Endothelial cell of umbilical vein (primary cell): ENCODE results near the gene NETO1. TPM values are rescaled to one million over a fixed set of nuclear protein-coding genes. Genes with fewer than 3 reads are reported as not detected.

ENCODE experiments used
- BruUV-seq: library from RNA; stranded (reverse); fragments of 400-500 nt; replicated peaks from 2 replicates; lab custom pipeline; 2021; lab: Mats Ljungman, UMichigan
- CTCF ChIA-PET: fragments of 300-600, 350-600 bp; sonication (Branson Sonifier 250); formaldehyde crosslinking; loops from one replicate; lab custom pipeline; 2021; ENCODE audit warnings: antibody characterized with exemption, inconsistent platforms; lab: Charles Lee
- POLR2A ChIA-PET: fragments of 300-600, 350-600 bp; sonication (Branson Sonifier 250); formaldehyde crosslinking; loops from one replicate; lab custom pipeline; 2021; ENCODE audit warnings: antibody characterized with exemption, inconsistent platforms; lab: Charles Lee
- DNase-seq: peaks from one replicate; pipeline ENCODE4 v3.0.0-alpha.2; 2011; ENCODE audit warnings: low read depth, low spot score
- FAIRE-seq: peaks from 2 replicates; lab custom pipeline; 2011; peaks lifted over from hg19 to GRCh38; lab: Jason Lieb, UNC
- H2AFZ ChIP-seq: 2 replicates; pipeline ENCODE4 v1.6.0; 2012; ENCODE audit warnings: low read depth, low read length, control low read depth, inconsistent platforms
- H3K27ac ChIP-seq: 2 replicates; pipeline ENCODE4 v1.5.1; 2011; ENCODE audit warnings: low read depth, mild to moderate bottlenecking, control low read depth, low read length, moderate library complexity; ENCODE audit not compliant: insufficient read depth
- H3K27me3 ChIP-seq, 2 experiments: 2 replicates each; pipeline versions ENCODE4 v1.6.0 to v1.6.1; 2011; ENCODE audit warnings: low read length in 2 of 2, mixed read lengths in 1 of 2; ENCODE audit not compliant: control insufficient read depth in 2 of 2, insufficient read depth in 2 of 2
- H3K36me3 ChIP-seq, 2 experiments: 2 replicates in 1 of 2; 3 replicates in 1 of 2; pipeline ENCODE4 v1.5.1; 2011; ENCODE audit warnings: low read length in 2 of 2, mild to moderate bottlenecking in 1 of 2, moderate library complexity in 1 of 2; ENCODE audit not compliant: control insufficient read depth in 2 of 2, insufficient read depth in 2 of 2; ENCODE audit errors: extremely low read depth in 1 of 2
- H3K4me1 ChIP-seq: 3 replicates; pipeline ENCODE4 v1.5.1; 2011; ENCODE audit warnings: mild to moderate bottlenecking, low read length; ENCODE audit not compliant: control insufficient read depth, insufficient read depth; ENCODE audit errors: extremely low read depth
- H3K4me2 ChIP-seq: 2 replicates; pipeline ENCODE4 v1.6.1; 2011; ENCODE audit warnings: low read length, control low read depth, mixed read lengths; ENCODE audit not compliant: insufficient read depth
- H3K4me3 ChIP-seq, 3 experiments: fragments of 200-600 bp in 1 of 3; sonication (generic), shearing (Covaris generic) in 1 of 3; replicated peaks in 1 of 3; 2 replicates each; pipeline ENCODE4 v1.5.1; 2011 to 2016; ENCODE audit warnings: control low read depth in 3 of 3, low read length in 3 of 3, mild to moderate bottlenecking in 2 of 3, inconsistent platforms in 1 of 3, low read depth in 1 of 3, moderate library complexity in 1 of 3; ENCODE audit not compliant: insufficient read depth in 1 of 3
- H3K79me2 ChIP-seq: 2 replicates; pipeline ENCODE4 v1.6.0; 2012; ENCODE audit warnings: low read length, inconsistent platforms; ENCODE audit not compliant: control insufficient read depth, insufficient read depth
- H3K9ac ChIP-seq: replicated peaks from 2 replicates; pipeline ENCODE3; 2011; ENCODE audit warnings: low read length, control low read depth; ENCODE audit not compliant: insufficient read depth; ENCODE audit errors: extremely low read depth
- H3K9me1 ChIP-seq: replicated peaks from 3 replicates; pipeline ENCODE4 v1.6.0; 2011; ENCODE audit warnings: mild to moderate bottlenecking, low read length; ENCODE audit not compliant: control insufficient read depth, insufficient read depth; ENCODE audit errors: extremely low read depth
- H3K9me3 ChIP-seq: replicated peaks from 2 replicates; pipeline ENCODE4 v1.5.1; 2012; ENCODE audit warnings: low read length, inconsistent platforms; ENCODE audit not compliant: control insufficient read depth, insufficient read depth
- H4K20me1 ChIP-seq: replicated peaks from 2 replicates; pipeline ENCODE3; 2011; ENCODE audit warnings: mild to moderate bottlenecking, low read length; ENCODE audit not compliant: control insufficient read depth, insufficient read depth; ENCODE audit errors: extremely low read depth
- CTCF ChIP-seq, 2 donors: IDR thresholded peaks; 1 replicate in 1 of 2; 2 replicates in 1 of 2; pipeline ENCODE4 v1.5.1; 2011; ENCODE audit warnings: low read length in 2 of 2, mild to moderate bottlenecking in 2 of 2, moderate library complexity in 2 of 2, control low read depth in 1 of 2, inconsistent platforms in 1 of 2, low read depth in 1 of 2; ENCODE audit not compliant: insufficient read depth in 1 of 2; ENCODE audit errors: extremely low read depth in 1 of 2
- EZH2 ChIP-seq: IDR thresholded peaks from 2 replicates; pipeline ENCODE4 v1.6.1; 2012; ENCODE audit warnings: borderline replicate concordance, low read depth, mild to moderate bottlenecking, moderate library complexity, low read length, inconsistent platforms; ENCODE audit not compliant: severe bottlenecking
- FOS ChIP-seq: IDR thresholded peaks from 2 replicates; pipeline ENCODE4 v1.6.1; 2011; ENCODE audit warnings: mild to moderate bottlenecking, low read length, moderate library complexity, borderline replicate concordance; ENCODE audit not compliant: insufficient read depth
- GATA2 ChIP-seq: IDR thresholded peaks from 2 replicates; pipeline ENCODE4 v1.7.0; 2011; ENCODE audit warnings: low read depth, mild to moderate bottlenecking, moderate library complexity, mixed read lengths, low read length; ENCODE audit not compliant: insufficient read length, insufficient read depth
- JUN ChIP-seq: IDR thresholded peaks from 2 replicates; pipeline ENCODE4 v1.6.1; 2011; ENCODE audit warnings: borderline replicate concordance, low read depth; ENCODE audit not compliant: insufficient read length, insufficient read depth
- MAX ChIP-seq: IDR thresholded peaks from 2 replicates; pipeline ENCODE4 v1.6.1; 2011; ENCODE audit not compliant: insufficient read depth, insufficient read length
- MYC ChIP-seq: IDR thresholded peaks from one replicate; pipeline ENCODE4 v1.6.1; 2011; ENCODE audit warnings: mild to moderate bottlenecking, low read depth, low read length
- POLR2A ChIP-seq: IDR thresholded peaks from 2 replicates; pipeline ENCODE4 v1.6.1; 2012; ENCODE audit warnings: low read depth, mild to moderate bottlenecking, control low read depth, low read length
- POLR2AphosphoS5 ChIP-seq: IDR thresholded peaks from 2 replicates; pipeline ENCODE4 v1.6.1; 2012; ENCODE audit warnings: low read depth, mild to moderate bottlenecking, control low read depth, low read length, moderate library complexity; ENCODE audit not compliant: insufficient read depth
- dilution Hi-C: fragments of 300-500 bp; cut with MboI; formaldehyde crosslinking; loops from one replicate; pipeline ENCODE4 v1.15.0; 2019; ENCODE audit warnings: low sequenced_read_pairs; ENCODE audit not compliant: extremely low pct_ligation_motif_present
- intact Hi-C: fragments of 100-400 bp; cut with micrococcal nuclease; formaldehyde crosslinking; loops from one replicate; pipeline ENCODE4 v1.10.0; 2022
- polyA plus RNA-seq, 4 experiments: library from polyadenylated mRNA; depleted of rRNA in 3 of 4; stranded (reverse) in 3 of 4; unstranded in 1 of 4; fragments of >200 nt; gene quantifications; 2 replicates each; pipeline versions ENCODE4 v1.2.1 to v1.2.3, GENCODE V29; 2011 to 2012; ENCODE audit warnings: missing spikeins in 1 of 4
- total RNA-seq: library from RNA; stranded (reverse); gene quantifications from 2 replicates; pipeline ENCODE4 v1.2.3, GENCODE V29; 2021

Gene NETO1
- total and polyA plus RNA-seq, 2 donors (not counting 3 experiments of a cell fraction or from before 2014, with no cell fraction given): not detected

DNA sequence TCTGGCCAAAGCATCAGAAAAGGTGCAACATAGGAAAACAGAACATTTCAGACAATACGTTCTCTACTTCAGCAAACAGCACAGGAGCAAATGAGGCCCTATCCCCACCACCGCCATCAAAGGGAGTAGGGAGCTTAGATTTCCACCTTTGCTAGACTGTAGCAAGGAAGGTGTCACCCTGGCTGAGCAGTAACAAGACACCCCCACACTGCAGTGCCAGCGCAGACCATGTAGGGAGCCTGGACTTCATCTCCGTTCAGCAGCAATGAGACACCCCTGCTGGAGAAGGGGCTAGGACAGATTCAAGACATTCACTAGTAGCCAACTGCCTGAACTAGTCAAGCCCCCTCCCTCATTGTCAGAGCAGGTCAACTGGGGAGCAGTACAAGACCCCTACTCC lies 163.6 kb downstream of the NETO1 start:
- ChIA-PET CTCF (no interaction called here), POLR2A (no interaction called here)
- no peak for DNase-seq
- H3K9me1 ChIP-seq: no peaks in the 10 kb centered on the region
- H3K36me3 ChIP-seq: no peaks in the 10 kb centered on the region
- no peak for FAIRE-seq
- peaks cover 3% of the 10 kb centered on the region for H3K9me3 ChIP-seq
- no peak overlapping the region for H3K4me2 ChIP-seq
- intact Hi-C loops (no loop called here), dilution Hi-C loops (no loop called here)
- no peak overlapping the region for H3K4me3 ChIP-seq
- no peak overlapping the region for H2AFZ ChIP-seq
- BruUV-seq: no TSS peak
- H3K9ac ChIP-seq: no peak overlapping the region
- H3K27me3 ChIP-seq: no peaks in the 10 kb centered on the region
- H3K27ac ChIP-seq: no peak overlapping the region
- TF ChIP-seq MYC: no peak
- TF ChIP-seq JUN: no peak
- no peak for TF ChIP-seq MAX
- no peak for TF ChIP-seq POLR2A
- no peak for TF ChIP-seq GATA2
- no peak for TF ChIP-seq POLR2AphosphoS5
- no peak for TF ChIP-seq CTCF (IDR thresholded peaks at IDR 0.05; ENCODE audit: extremely low read depth in 1 of 2, insufficient read depth in 1 of 2, low read depth in 1 of 2, low read length in 2 of 2)
- TF ChIP-seq EZH2: no peak
- no peak for TF ChIP-seq FOS
- no peaks in the 10 kb centered on the region for H3K4me1 ChIP-seq
- no peaks in the 10 kb centered on the region for H4K20me1 ChIP-seq
- H3K79me2 ChIP-seq: no peaks in the 10 kb centered on the region
